Activated T-cell treated with anti-CD3 and anti-CD28 coated beads for 48 hours (primary cell): Measurements from ENCODE around the gene NCOR2.

Experiments
- DNase-seq: peaks from one replicate; pipeline ENCODE4 v3.0.0-alpha.2; 2020; ENCODE audit warnings: low read depth

NCOR2 gene

DNA sequence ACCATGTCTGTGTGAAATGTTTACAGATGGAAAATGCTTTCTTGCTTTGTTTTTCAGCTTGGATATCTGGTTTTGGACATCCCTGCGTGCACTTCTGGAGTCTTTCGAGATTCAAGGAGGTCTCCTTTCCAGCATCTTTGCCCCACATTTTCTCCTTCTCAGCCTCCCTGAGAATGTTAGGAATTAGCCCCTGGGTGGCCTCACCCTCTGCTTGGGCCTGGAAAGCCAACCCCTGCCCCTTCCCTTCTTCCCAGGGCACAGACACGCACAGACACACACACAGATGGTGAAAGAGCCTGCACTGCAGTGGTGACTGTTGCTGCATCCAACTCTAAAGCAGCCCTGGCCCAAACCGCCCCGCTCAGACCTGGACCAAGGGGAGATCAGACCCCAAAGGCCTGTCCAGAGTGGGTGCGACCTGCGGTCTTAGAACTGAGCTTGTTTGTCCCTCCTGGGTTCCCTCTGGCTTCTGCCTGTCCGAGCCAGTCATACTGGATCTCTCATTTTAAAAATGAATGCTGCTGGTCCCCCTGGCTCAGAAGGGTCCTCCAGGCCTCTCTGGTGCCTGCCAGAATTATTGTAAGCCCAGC is 8.7 kb upstream of the NCOR2 start:
- no peak for DNase-seq

DNA sequence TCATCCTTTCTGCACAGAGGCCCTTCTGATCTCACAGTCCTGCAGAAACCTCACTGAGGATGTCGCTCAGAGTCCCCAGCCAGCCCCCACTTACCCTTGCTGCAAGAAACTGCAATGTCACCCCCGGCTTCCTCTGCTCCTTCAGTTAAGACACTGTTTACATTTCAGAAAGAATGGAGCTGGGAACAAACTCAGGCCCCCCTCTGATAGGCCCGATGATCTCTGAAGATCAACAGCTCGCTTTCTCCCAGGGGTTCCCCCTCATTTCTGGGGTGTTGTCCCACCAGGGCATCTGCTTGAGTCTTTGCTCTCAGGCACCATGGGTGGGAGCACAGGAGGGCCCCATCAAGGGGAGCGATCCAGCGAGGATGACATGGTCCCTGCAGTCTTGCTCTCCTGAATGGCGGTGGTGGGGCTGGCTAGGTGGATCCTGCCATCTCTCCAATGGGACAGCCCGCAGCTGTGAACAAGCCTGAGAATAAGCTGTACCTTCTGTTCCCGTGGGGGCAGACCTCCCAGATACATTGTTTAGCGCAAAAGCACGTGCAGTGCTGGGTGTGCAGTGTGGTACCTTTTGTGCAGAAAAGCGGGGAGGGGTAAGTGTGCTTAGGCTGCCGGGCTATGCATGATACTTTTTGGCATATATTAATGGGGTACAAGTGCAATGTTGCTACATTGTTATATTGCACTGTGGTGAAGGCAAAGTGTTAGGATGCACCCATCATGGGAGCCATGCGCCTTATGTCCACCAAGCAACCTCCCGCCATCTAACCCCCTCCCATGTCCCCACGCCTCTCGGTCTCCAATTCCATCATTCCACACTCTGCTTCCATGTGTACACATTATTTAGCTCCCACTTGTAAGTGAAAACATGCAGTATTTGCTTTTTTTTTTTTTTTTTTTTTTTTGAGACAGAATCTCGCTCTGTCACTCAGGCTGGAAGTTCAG is 6.7 kb upstream of the NCOR2 start:
- DNase-seq, result no peak

DNA sequence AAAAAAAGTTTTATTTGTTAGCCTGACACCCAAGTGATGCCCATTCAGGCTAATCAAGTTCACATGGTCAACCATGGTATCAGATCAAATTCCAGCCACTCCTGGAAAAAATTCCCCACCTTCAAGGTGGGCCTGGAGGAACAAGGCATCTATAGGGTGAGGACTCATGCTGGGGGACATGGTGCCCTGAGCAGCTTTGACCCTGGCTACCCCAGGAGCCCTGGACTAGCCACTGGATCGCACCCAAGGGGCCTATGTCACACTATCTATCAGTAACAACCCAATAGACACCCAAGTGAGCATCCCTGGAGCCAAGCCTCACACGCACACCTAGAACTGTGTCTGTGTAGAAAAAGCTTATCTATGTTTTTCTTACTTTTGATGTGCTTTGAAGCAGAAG is 4.1 kb upstream of the NCOR2 start:
- DNase-seq, result no peak

DNA sequence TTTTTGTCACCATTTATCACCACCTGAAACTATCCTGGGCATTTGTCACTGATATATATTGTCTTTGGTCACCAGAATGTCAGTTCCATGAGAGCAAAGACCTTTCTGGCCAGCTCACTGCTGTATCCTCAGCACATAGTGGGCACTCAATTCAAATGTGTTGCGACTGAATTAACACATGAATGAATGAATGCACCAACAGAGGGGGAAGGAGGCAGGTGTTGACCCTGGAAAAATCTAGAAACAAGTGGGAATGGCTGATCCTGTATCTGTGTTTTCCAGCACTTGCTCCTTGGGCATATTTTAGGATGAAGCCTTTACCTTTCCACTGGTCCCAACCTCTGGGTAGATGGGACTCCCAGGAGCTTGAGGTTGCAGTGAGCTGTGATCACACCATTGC is 3.4 kb upstream of the NCOR2 start:
- DNase-seq, result no peak

DNA sequence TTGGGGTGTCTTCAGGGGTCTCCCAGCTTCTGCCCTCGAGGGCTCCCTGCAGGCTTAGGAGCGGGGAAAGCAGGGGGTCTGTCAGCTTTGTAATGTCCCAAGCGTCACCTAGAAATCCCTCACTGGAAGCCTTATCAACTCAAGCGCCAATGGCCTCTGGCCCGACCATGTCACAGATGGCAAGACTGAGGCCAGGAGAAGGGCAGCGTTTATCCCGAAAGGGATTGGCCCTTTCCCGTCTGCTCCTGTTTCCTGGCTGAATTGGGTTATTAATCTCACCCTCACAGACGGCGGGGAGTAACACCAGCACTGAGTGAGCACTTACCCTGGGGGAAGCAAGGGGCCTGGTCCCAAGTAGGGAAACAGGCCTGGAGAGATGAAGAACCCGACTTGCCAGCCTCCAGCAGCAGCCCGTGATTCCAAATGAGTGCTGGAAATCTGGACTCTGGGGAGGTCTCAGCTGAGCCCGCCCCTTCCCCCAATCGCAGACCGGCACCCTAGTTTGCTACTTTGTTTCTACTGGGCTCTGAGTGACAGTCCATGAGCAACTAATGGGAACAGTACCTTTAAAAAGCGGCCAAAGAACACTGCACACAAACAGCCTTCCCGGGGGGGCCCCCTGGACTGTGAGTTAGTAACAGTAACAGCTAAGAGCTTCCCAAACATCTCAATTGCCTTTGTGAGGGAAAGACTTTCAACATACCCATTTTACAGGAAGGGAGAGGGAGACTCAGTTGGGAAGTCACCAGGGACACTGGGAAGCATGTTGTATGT is 2.1 kb upstream of the NCOR2 start:
- no peak for DNase-seq

DNA sequence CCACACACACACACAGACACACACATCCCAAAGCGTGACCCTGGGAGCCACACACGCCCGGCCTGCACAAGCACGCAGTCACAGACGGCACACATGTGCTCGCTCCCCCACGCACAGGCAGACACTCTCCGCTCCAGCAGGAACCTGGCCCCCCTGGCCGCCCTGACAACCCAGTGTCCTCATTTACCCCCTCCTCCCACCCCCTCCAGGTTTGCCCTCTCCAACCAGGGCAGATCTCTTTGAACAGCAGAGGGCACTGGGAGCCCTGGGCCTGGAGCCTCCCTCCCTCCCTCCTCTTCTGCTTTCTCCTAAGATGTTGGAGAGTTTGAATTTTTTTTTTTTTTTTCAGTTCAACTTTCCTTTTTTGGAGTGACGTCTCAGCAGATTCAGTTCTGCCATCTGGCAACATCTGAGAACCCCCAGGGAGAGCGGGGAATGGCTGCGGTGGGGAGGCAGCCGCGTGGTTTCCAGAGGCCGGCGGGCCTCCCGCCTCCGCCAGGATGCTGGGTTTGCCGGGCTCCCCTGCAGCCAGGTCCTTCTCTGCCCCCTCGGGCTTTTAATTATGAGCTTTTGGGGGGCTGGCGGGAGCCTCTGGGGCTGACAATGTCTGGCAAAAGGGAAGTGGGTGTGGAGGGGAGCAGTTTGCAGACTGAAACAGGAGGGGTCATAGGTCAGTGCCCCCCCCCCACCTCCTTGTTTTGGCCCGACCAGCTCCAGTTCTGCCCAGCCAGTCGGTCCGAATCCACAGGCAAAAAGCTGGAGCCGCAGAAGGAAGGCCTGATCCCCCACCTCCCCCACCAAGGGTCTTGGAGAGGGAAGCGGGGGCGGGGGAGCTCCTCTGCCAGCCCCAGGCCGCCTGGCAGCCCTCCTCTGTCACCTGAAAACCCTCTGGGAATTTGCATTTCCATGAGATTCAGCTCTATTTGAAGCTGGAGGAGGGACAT is 1.3 kb upstream of the NCOR2 start:
- DNase-seq, result peak; percentile 13

DNA sequence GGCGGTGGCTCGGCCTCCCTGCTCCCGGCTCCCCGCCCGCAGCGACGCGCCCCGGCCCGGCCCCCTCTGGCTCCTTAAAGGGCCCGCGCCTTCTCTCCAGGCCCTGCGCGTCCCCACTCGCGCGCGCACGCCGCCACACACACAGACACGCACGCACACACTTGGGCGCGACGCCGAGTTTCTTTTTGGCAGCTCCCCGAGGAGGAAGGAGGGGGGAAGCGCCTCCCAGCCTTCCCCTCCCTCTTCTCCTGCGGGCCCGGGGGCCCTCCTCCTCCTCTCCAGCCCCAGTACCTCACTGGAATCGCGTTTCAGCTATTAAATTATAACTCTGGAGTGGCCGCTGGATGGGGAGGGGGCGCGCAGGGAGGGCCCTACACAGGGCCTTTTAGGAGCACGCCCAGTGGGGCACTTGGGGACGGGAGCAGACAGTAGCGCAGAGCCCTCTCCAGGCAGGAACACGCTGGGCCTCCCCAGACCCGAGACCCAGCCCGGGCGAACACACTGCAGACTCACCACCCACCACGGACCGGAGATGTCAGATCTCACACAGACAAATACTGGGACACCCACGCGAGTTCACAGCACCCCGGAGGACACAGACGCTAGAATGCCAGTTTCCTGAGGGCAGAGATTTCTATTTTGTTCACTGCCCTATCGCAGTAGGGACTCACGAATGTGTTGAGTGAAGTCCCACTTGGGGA is 411 bp upstream of the NCOR2 start:
- DNase-seq, result peak; percentile 76

DNA sequence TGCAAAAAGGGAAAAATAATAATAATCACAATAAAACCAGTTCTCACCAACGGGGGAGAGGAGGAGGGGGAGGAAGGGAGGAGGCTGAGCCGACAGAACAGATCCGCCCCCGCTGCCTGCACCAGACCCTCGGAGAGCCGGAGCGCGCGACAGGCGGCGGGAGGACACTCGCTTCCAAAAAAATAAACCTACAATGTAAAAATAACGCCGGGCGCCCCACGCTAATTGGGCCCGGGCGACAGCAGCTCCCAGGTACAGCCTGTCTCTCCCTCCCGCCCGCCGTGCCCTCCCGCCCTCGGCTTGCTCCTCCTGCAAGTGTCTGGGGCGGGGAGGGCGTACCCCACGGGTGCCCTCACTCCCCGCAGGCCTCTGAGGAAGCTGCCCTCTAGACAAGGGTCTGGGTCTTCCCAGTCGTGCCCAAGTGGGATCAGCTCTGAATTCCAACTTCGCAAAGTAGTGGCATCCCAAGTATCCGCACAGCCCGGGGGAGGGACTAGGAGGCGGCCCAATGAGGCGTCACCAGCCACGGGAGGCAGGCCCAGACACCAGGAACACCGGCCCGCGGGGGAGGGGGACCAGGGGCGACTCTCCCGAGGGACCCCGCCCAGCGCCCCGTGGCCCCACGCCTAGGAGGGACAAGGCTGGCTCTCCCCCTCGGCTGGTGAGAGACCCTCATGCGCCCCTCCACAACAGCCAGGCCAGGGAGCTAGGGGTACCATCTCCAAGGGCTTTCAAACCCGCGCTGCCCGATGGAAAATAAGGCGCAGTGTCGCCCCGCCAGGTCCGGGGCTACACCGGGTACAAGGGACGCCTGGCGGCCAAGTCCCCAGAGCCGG is 1.0 kb downstream of the NCOR2 start:
- peak; percentile 59 for DNase-seq

DNA sequence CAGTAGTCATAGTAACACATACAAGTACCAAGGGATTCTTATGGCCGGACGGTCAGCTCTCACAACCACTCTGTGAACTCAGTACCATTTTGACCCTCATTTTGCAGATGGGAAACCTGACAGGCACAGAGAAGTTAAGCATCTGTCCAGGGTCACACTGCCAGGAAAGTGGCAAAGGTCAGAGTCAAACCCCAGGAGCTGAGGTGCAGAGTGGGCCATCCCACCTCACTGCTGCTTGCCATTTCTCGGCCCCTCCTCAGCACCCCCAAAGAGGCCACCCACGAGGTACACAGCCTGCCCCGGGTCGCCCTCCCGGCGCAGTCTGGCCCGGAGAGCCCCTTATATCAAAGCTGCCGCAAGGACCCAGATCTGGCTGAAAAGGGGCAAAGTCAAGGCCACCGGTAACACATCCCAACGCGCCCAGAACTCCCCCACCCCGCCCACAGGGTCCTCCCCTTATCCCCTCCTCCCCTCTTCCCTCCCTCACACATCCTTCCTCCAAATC is 1.7 kb downstream of the NCOR2 start:
- no peak for DNase-seq

DNA sequence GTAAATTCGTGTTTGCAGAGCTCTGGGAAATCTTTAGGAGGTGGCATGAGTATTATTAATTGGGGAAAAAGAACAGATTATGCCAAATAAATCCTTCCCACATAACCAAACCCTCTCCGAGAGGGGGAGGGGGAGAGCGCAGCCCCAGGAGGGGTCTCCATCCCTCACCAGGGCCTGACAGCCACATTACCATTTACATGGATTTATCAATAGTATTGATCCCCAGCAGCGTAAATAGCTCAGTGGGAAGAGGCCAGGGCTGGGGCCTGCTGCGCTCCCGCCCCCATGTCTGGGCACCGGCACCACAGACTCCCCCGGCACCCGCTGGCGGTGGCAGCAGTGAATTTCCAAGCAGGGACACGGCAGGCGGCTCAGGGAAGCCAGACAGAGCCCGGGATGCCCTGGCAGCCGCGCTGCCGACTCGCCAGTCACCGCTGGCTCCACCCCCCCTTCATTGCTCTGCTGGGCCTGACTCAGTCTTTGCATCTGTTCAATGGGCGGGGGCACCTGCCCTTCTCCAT is 2.4 kb downstream of the NCOR2 start:
- DNase-seq, result no peak

DNA sequence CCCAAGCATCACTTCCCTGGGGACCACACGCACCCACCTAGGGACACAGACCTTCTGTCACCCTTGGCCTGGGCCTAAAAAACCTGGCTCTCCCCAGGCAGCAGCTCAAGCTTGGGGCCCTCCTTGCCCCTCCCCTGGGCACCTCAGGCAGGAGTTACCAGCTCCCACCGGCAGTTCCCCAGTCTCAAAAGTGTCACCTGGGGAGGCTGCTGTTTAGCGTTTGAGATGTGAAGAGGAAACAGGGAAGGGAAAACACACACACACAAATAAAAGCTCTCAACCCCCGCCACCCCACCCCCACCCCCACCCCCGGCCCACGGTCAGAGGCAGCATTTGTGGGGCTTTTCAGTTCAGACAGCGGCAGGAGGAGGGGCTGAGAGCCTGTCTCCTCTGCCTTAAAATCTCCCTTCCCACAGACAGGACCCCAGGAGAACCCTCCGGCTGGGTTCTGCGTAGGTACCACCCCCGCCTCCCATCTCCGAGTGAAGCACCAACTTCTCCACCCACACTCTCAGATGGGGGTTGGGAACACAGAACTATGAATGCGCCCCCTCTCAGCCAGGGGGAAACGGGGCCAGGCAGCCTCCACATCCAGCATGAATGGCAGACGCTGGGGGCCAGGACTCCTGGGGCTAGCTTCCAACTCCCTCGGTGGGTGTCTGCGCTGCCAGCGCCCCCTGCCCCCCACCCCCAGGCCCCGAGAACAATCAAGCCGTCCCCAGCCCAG is 3.0 kb downstream of the NCOR2 start:
- no peak for DNase-seq

DNA sequence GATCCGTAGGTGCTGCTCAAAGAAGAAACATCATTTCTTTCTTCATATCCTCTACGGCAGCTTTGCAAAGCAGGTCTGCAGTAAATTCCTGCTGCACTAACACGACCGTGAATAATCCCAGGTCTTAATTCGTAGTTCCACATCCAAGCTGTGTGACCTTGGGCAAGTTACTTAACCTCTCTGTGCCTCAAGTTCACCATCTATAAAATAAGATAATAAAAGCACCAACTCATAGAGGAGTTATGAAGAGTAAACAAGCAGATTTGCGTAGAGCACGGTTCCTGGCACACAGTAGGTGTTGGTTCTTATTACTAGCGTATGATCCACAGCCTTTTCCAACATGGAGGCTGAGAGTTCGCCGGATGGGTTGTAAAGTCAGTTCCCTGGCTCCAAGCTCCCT is 3.6 kb downstream of the NCOR2 start:
- DNase-seq, result no peak

DNA sequence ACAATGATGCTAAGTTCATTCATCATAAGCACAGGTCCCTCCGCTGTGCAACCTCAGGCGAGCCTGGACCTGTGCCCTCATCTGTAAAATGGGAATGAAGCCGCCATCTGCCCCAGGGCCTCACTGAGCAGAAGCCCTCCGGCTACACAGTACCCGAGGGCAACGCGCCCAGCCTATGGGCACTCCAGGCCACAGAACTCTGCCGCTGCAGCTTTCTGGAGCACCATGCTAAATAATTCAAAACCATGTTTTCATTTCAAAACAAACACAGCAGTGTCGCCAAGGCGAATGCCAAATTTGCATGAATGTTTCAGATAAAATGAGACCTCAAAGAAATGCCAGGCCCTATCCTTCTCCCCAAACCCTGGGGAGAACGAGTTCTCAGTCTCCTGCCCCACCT is 4.0 kb downstream of the NCOR2 start:
- DNase-seq, result no peak

DNA sequence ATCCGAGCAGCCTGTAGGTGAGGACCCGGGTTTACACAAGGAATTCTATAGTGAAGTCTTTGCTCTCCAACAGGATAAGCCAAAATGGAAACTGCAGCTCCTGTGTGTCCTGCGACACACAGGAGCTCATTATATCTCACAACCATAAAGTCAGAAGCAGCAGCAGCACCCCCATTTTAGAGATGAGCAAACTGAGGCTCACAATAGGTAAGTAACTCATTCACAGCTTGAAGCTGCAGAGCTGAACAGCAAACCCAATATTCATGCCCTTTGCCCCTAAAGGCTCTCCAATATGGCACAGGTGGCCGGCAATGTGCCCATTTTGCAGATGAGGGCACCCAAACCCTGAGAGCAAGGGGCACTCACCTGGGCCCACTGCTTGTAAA is 4.6 kb downstream of the NCOR2 start:
- no peak for DNase-seq

DNA sequence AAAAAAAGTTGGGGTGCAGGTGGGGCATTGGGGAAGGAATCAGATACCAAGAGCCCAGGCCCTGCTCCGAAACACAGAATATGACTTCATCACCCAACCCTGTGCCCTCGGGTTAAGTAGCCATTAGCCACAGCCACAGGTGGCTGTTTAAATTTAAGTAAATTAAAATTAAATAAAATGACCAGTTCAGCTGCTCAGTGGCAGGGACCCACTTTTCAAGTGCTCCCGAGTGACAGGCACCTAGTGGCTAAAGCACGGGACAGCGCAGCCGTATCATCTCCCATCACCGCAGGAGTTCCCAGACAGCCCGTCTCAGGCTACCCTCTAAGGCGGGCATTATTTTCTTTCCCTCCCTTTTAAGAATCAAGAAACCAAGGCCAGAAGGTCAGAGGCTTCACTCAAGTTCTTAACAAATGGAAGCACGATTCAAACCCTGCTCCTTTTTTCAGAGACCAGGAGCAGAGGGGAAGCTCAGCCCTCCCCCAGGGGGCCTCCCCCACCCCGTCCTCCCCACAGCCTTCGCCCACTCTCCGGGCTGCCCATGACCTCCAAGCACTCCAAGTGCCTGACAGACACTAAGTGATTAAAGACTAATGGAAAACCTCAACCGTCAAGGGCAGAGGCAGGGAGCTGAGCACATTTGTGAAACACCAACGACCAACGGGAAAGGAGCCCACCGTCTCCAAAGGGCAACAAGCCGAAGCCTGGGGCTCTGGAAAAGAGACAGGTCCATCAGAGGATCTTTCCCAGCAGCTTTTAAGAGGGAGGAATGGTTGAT is 5.2 kb downstream of the NCOR2 start:
- DNase-seq, result no peak

DNA sequence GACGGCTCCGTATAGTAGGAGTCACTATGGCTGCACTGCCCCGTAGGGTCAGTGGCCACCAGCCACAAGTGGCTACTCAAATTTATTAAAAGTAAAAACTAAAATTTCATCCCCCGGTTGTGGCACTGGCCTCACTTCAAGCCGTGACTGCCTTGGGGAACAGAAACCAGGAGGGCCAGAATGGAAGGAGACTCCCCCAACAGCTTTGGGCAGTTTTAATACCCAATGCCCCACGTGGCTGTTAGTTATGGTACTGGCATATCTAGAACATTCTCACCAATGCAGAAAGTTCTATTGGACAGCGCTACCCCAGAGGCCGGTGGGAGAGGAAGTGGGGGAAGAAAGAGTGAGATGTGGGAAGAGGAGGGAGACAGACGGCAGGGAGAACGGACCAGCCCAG is 6.2 kb downstream of the NCOR2 start:
- DNase-seq, result no peak

DNA sequence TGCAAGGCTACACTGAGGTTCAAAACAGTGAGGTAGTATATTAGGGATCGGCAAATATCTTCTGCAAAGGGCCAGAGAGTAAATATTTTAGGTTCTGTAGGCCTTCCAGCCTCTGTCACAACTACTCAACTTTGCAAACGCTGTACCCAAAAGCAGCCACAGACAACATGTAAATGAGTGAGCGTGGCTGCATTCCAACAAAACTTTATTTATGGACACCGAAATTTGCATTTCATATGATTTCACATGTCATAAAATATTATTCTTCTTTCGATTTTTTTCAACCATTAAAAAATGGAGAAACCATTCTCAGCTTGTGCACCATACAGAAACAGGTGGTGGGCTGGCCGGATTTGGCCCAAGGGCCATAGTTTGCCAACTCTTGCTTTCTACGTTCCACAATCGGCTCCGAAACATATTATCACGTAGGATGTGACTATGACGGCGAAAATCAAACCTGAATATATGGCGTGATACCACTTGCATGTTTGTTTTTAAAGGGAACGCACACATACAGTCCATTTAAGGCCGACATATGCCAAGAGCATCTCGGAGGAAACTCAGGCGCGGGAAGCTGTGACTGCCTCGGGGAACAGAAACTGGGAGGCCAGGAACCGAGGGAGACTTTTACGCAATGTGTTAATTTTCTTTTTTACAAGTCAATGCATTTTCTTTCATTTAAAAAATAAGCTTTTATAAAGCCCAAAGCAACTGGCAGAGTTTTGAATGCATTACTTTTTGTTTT is 7.1 kb downstream of the NCOR2 start:
- DNase-seq, result no peak
